ENCODE results near the gene EVA1A.

EVA1A gene

GRCh38 chr2:75577280-75577679, 16.5 kb upstream of the EVA1A start:
- in situ Hi-C loops (cut with HindIII; ENCODE audit: low pct_ligation_motif_present, low sequenced_read_pairs): no loop called here
- H3K27me3 ChIP-seq (replicated peaks): no peaks in the 10 kb centered on the region
- no peak for DNase-seq
- TF ChIP-seq CTCF (IDR thresholded peaks at IDR 0.05; ENCODE audit: low read depth, low read length, missing control alignments): no peak
- H3K36me3 ChIP-seq (replicated peaks): no peaks in the 10 kb centered on the region
- no peak overlapping the region for H3K27ac ChIP-seq
- H3K4me3 ChIP-seq (ENCODE audit: low read depth, low read length): no peak overlapping the region

- H3K36me3 ChIP-seq (replicated peaks): no peaks in the 10 kb centered on the region
- no peak for TF ChIP-seq CTCF (IDR thresholded peaks at IDR 0.05; ENCODE audit: low read depth, low read length, missing control alignments)
- no peaks in the 10 kb centered on the region for H3K27me3 ChIP-seq (replicated peaks)
- H3K4me3 ChIP-seq (ENCODE audit: low read depth, low read length): no peak overlapping the region
- in situ Hi-C loops (cut with HindIII; ENCODE audit: low pct_ligation_motif_present, low sequenced_read_pairs): no loop called here
- H3K27ac ChIP-seq: no peak overlapping the region
- DNase-seq: no peak
Observed at GRCh38 chr2:75574106-75574505, 13.4 kb upstream of the EVA1A start.

- in situ Hi-C loops (cut with HindIII; ENCODE audit: low pct_ligation_motif_present, low sequenced_read_pairs): no loop called here
- no peaks in the 10 kb centered on the region for H3K27me3 ChIP-seq (replicated peaks)
- no peak for DNase-seq
- no peaks in the 10 kb centered on the region for H3K36me3 ChIP-seq (replicated peaks)
- H3K4me3 ChIP-seq (ENCODE audit: low read depth, low read length): no peak overlapping the region
- H3K27ac ChIP-seq: no peak overlapping the region
- TF ChIP-seq CTCF (IDR thresholded peaks at IDR 0.05; ENCODE audit: low read depth, low read length, missing control alignments): no peak
Observed at GRCh38 chr2:75573145-75573878, 12.6 kb upstream of the EVA1A start.

- no peak for DNase-seq
- no peak overlapping the region for H3K27ac ChIP-seq
- in situ Hi-C loops (cut with HindIII; ENCODE audit: low pct_ligation_motif_present, low sequenced_read_pairs): no loop called here
- H3K27me3 ChIP-seq (replicated peaks): no peaks in the 10 kb centered on the region
- no peaks in the 10 kb centered on the region for H3K36me3 ChIP-seq (replicated peaks)
- no peak overlapping the region for H3K4me3 ChIP-seq (ENCODE audit: low read depth, low read length)
- no peak for TF ChIP-seq CTCF (IDR thresholded peaks at IDR 0.05; ENCODE audit: low read depth, low read length, missing control alignments)
Observed at GRCh38 chr2:75571730-75572430, 11.1 kb upstream of the EVA1A start.

GRCh38 chr2:75570948-75571729, 10.4 kb upstream of the EVA1A start:
- Histone ChIP-seq H3K4me3 (ENCODE audit: low read depth, low read length) (no peak overlapping the region), H3K27me3 (replicated peaks) (no peaks in the 10 kb centered on the region), H3K27ac (no peak overlapping the region), H3K36me3 (replicated peaks) (no peaks in the 10 kb centered on the region)
- in situ Hi-C loops (cut with HindIII; ENCODE audit: low pct_ligation_motif_present, low sequenced_read_pairs): no loop called here
- no peak for TF ChIP-seq CTCF (IDR thresholded peaks at IDR 0.05; ENCODE audit: low read depth, low read length, missing control alignments)
- DNase-seq: peak; percentile 64

Measured in brain microvascular endothelial cell (primary cell).